ENCODE measurements around the gene CDYL.

The CDYL gene

GRCh38 chr6:4935975-4936680, 159.9 kb downstream of the CDYL start:
- no peak for DNase-seq (ENCODE audit: low read depth)

GRCh38 chr6:4936681-4937041, 160.5 kb downstream of the CDYL start:
- DNase-seq (ENCODE audit: low read depth): no peak

GRCh38 chr6:4937414-4937813, 161.2 kb downstream of the CDYL start:
- no peak for DNase-seq (ENCODE audit: low read depth)

GRCh38 chr6:4939241-4939640, 163.0 kb downstream of the CDYL start:
- no peak for DNase-seq (ENCODE audit: low read depth)

GRCh38 chr6:4940416-4940815, 164.2 kb downstream of the CDYL start:
- DNase-seq (ENCODE audit: low read depth): no peak

GRCh38 chr6:4941782-4942672, 165.8 kb downstream of the CDYL start:
- peak; percentile 6 for DNase-seq (ENCODE audit: low read depth)

GRCh38 chr6:4942673-4943009, 166.4 kb downstream of the CDYL start:
- no peak for DNase-seq (ENCODE audit: low read depth)

GRCh38 chr6:4943716-4944115, 167.5 kb downstream of the CDYL start:
- DNase-seq (ENCODE audit: low read depth): no peak

GRCh38 chr6:4944325-4944724, 168.1 kb downstream of the CDYL start:
- DNase-seq (ENCODE audit: low read depth): no peak

- DNase-seq (ENCODE audit: low read depth): no peak
Observed at GRCh38 chr6:4946521-4946920, 170.3 kb downstream of the CDYL start.

- DNase-seq (ENCODE audit: low read depth): no peak
Observed at GRCh38 chr6:4947716-4948115, 171.5 kb downstream of the CDYL start.

- no peak for DNase-seq (ENCODE audit: low read depth)
Observed at GRCh38 chr6:4948781-4949450, 172.7 kb downstream of the CDYL start.

- DNase-seq (ENCODE audit: low read depth): no peak
Observed at GRCh38 chr6:4950076-4950475, 173.9 kb downstream of the CDYL start.

- no peak for DNase-seq (ENCODE audit: low read depth)
Observed at GRCh38 chr6:4950836-4951533, 174.8 kb downstream of the CDYL start.

- DNase-seq (ENCODE audit: low read depth): no peak
Observed at GRCh38 chr6:4953440-4953839, 177.2 kb downstream of the CDYL start.

- no peak for DNase-seq (ENCODE audit: low read depth)
Observed at GRCh38 chr6:4956625-4957024, 180.4 kb downstream of the CDYL start.

GRCh38 chr6:4957521-4958231, 181.5 kb downstream of the CDYL start:
- no peak for DNase-seq (ENCODE audit: low read depth)

GRCh38 chr6:4958624-4959023, 182.4 kb downstream of the CDYL start:
- DNase-seq (ENCODE audit: low read depth): no peak

GRCh38 chr6:4961322-4962168, 185.3 kb downstream of the CDYL start:
- no peak for DNase-seq (ENCODE audit: low read depth)

- DNase-seq (ENCODE audit: low read depth): no peak
Observed at GRCh38 chr6:4962905-4963304, 186.7 kb downstream of the CDYL start.
